Spinal cord (tissue), 10 donors: ENCODE measurements around the gene DSCAML1. TPM values are rescaled to one million over a fixed set of nuclear protein-coding genes. Genes with fewer than 3 reads are reported as not detected.
"Not testable (repeated sequence)": the region's sequence is repeated elsewhere in the genome, so short reads cannot be mapped to it uniquely, and the experiment has no call there.

Experiments
- DNase-seq, 6 donors: peaks; one replicate each; pipeline versions ENCODE4 v3.0.0 to v3.0.0-alpha.2; 2013 to 2015; ENCODE audit warnings: low spot score in 6 of 6, low read depth in 4 of 6
- H3K27ac ChIP-seq: one replicate; pipeline ENCODE4 v1.5.1; 2013; ENCODE audit warnings: low read depth, low read length, control low read depth
- H3K27me3 ChIP-seq: one replicate; pipeline ENCODE4 v1.6.1; 2013; ENCODE audit warnings: low read length; ENCODE audit not compliant: control insufficient read depth, insufficient read depth
- H3K36me3 ChIP-seq: one replicate; pipeline ENCODE4 v1.6.1; 2013; ENCODE audit warnings: low read length; ENCODE audit not compliant: control insufficient read depth, insufficient read depth
- H3K4me1 ChIP-seq: one replicate; pipeline ENCODE4 v1.6.1; 2013; ENCODE audit warnings: low read length; ENCODE audit not compliant: control insufficient read depth, insufficient read depth
- H3K4me3 ChIP-seq: one replicate; pipeline ENCODE4 v1.5.1; 2013; ENCODE audit warnings: low read depth, low read length, control low read depth
- H3K9me3 ChIP-seq: one replicate; pipeline ENCODE4 v1.6.1; 2013; ENCODE audit warnings: low read length; ENCODE audit not compliant: control insufficient read depth, insufficient read depth
- WGBS: methylation state at CpG from one replicate; pipeline ENCODE4 v1.1.5; 2013; ENCODE audit warnings: missing lambda C conversion rate; ENCODE audit not compliant: insufficient coverage; 5-methylcytosine and 5-hydroxymethylcytosine counted together
- polyA plus RNA-seq, 2 donors: library from polyadenylated mRNA; unstranded; fragments of 120-200 nt; gene quantifications; one replicate each; pipeline ENCODE4 v1.2.1, GENCODE V29; 2013; ENCODE audit not compliant: insufficient read length in 2 of 2
- total RNA-seq, 2 donors: library from RNA; depleted of rRNA in 1 of 2; stranded (reverse); fragments of 120-200 nt in 1 of 2; fragments of >200 nt in 1 of 2; gene quantifications; one replicate each; pipeline versions ENCODE4 v1.2.3 to v1.2.4, GENCODE V29; 2013 to 2014
- donor health status: healthy.

DSCAML1 gene
- total and polyA plus RNA-seq, 4 donors = 3.5 to 14.4 (median 8.2) TPM

GRCh38 chr11:117810056-117810451, 13.0 kb upstream of the DSCAML1 start:
- 95% methylated on average over 12 of the region's 12 CpGs for WGBS

GRCh38 chr11:117809236-117810055, 12.4 kb upstream of the DSCAML1 start:
- no peak overlapping the region for H3K27ac ChIP-seq
- 35% methylated on average over 22 of the region's 22 CpGs for WGBS
- peak in 3 of 6 donors; percentile 54 to 93 (median 89) for DNase-seq

More at GRCh38 chr11:117810056-117810451, 13.0 kb upstream of the DSCAML1 start:
- H3K27ac ChIP-seq, H3K9me3 ChIP-seq, H3K27me3 ChIP-seq, DNase-seq, H3K36me3 ChIP-seq, H3K4me3 ChIP-seq: not testable (repeated sequence)
- H3K4me1 ChIP-seq = peaks cover 19% of the 10 kb centered on the region

GRCh38 chr11:117808784-117809183, 11.8 kb upstream of the DSCAML1 start:
- no peak overlapping the region for H3K27ac ChIP-seq
- H3K4me3 ChIP-seq = no peak overlapping the region
- peaks cover 5% of the 10 kb centered on the region for H3K27me3 ChIP-seq
- H3K36me3 ChIP-seq = peaks cover 2% of the 10 kb centered on the region
- 75% methylated on average over 12 of the region's 12 CpGs for WGBS
- no peaks in the 10 kb centered on the region for H3K9me3 ChIP-seq
- H3K4me1 ChIP-seq = peaks cover 12% of the 10 kb centered on the region
- DNase-seq = no peak

More at GRCh38 chr11:117809236-117810055, 12.4 kb upstream of the DSCAML1 start:
- Histone ChIP-seq H3K4me1 (peaks cover 13% of the 10 kb centered on the region), H3K4me3 (no peak overlapping the region), H3K36me3 (peaks cover 2% of the 10 kb centered on the region), H3K27me3 (peaks cover 5% of the 10 kb centered on the region), H3K9me3 (no peaks in the 10 kb centered on the region)

- peaks cover 12% of the 10 kb centered on the region for H3K4me1 ChIP-seq
- H3K9me3 ChIP-seq = no peaks in the 10 kb centered on the region
- DNase-seq = peak in 3 of 6 donors; percentile 65 to 90 (median 86)
- H3K4me3 ChIP-seq = no peak overlapping the region
- peaks cover 5% of the 10 kb centered on the region for H3K27me3 ChIP-seq
- H3K27ac ChIP-seq = no peak overlapping the region
- H3K36me3 ChIP-seq = peaks cover 2% of the 10 kb centered on the region
- WGBS = 66% methylated on average over 14 of the region's 22 CpGs
Measured at GRCh38 chr11:117807482-117808327, 10.7 kb upstream of the DSCAML1 start.

GRCh38 chr11:117806846-117807245, 9.8 kb upstream of the DSCAML1 start:
- H3K4me3 ChIP-seq = no peak overlapping the region
- peaks cover 5% of the 10 kb centered on the region for H3K27me3 ChIP-seq
- no peak overlapping the region for H3K27ac ChIP-seq
- H3K9me3 ChIP-seq = no peaks in the 10 kb centered on the region
- peaks cover 2% of the 10 kb centered on the region for H3K36me3 ChIP-seq
- WGBS = 95% methylated on average over 3 of the region's 5 CpGs
- no peak for DNase-seq
- H3K4me1 ChIP-seq = peaks cover 12% of the 10 kb centered on the region

- no peak overlapping the region for H3K4me3 ChIP-seq
- no peak overlapping the region for H3K27ac ChIP-seq
- no CpG with 5 or more reads among the region's 1 CpG for WGBS
- no peak for DNase-seq
- H3K9me3 ChIP-seq = no peaks in the 10 kb centered on the region
- peaks cover 2% of the 10 kb centered on the region for H3K36me3 ChIP-seq
- peaks cover 12% of the 10 kb centered on the region for H3K4me1 ChIP-seq
- peaks cover 5% of the 10 kb centered on the region for H3K27me3 ChIP-seq
Measured at GRCh38 chr11:117805045-117805444, 8.0 kb upstream of the DSCAML1 start.

GRCh38 chr11:117803896-117804295, 6.9 kb upstream of the DSCAML1 start:
- no peaks in the 10 kb centered on the region for H3K9me3 ChIP-seq
- DNase-seq = no peak
- WGBS = 95% methylated on average over 8 of the region's 8 CpGs

GRCh38 chr11:117799634-117800033, 2.6 kb upstream of the DSCAML1 start:
- Histone ChIP-seq H3K9me3 (no peaks in the 10 kb centered on the region), H3K4me1 (peaks cover 21% of the 10 kb centered on the region), H3K27ac (no peak overlapping the region), H3K4me3 (no peak overlapping the region), H3K27me3 (peaks cover 29% of the 10 kb centered on the region), H3K36me3 (no peaks in the 10 kb centered on the region)
- 48% methylated on average over 5 of the region's 5 CpGs for WGBS
- DNase-seq = peak in 1 of 6 donors; percentile 49

More at GRCh38 chr11:117803896-117804295, 6.9 kb upstream of the DSCAML1 start:
- H3K27ac ChIP-seq = no peak overlapping the region
- H3K27me3 ChIP-seq = peaks cover 3% of the 10 kb centered on the region
- peaks cover 5% of the 10 kb centered on the region for H3K4me1 ChIP-seq
- peaks cover 2% of the 10 kb centered on the region for H3K36me3 ChIP-seq
- H3K4me3 ChIP-seq = no peak overlapping the region

- Histone ChIP-seq H3K27ac (no peak overlapping the region), H3K36me3 (no peaks in the 10 kb centered on the region), H3K4me1 (peaks cover 44% of the 10 kb centered on the region), H3K27me3 (peaks cover 49% of the 10 kb centered on the region), H3K4me3 (peak overlapping the region; percentile 52), H3K9me3 (no peaks in the 10 kb centered on the region)
- WGBS = under 1% methylated on average over 35 of the region's 35 CpGs
- DNase-seq = no peak
Measured at GRCh38 chr11:117796456-117796871, 552 bp downstream of the DSCAML1 start.
